HG02885 (cell line): ENCODE data around the gene SH2D2A.
A peak's percentile ranks its signal among the peaks of the same experiment; 100 is the strongest.

Experiments used
- ATAC-seq: cut with Tn5 transposase; IDR thresholded peaks from one replicate; pipeline ENCODE4 v1.9.1; 2021; ENCODE audit warnings: mild to moderate bottlenecking; ENCODE audit not compliant: unreplicated experiment, poor library complexity

SH2D2A gene

GRCh38 chr1:156828400-156829124 lies 11.9 kb upstream of the SH2D2A start:
- no peak for ATAC-seq

GRCh38 chr1:156826630-156827029 lies 10.0 kb upstream of the SH2D2A start:
- ATAC-seq = no peak

GRCh38 chr1:156823210-156823790 lies 6.7 kb upstream of the SH2D2A start:
- ATAC-seq = no peak

- ATAC-seq = no peak
Observed at GRCh38 chr1:156822680-156823079, 6.0 kb upstream of the SH2D2A start.

- no peak for ATAC-seq
Observed at GRCh38 chr1:156821801-156822200, 5.2 kb upstream of the SH2D2A start.

- no peak for ATAC-seq
Observed at GRCh38 chr1:156815961-156816422, 656 bp downstream of the SH2D2A start.

- no peak for ATAC-seq
Observed at GRCh38 chr1:156815307-156815826, 1.3 kb downstream of the SH2D2A start.

- ATAC-seq = no peak
Observed at GRCh38 chr1:156814571-156815260, 1.9 kb downstream of the SH2D2A start.

- ATAC-seq = peak; percentile 77
Observed at GRCh38 chr1:156813750-156814570, 2.7 kb downstream of the SH2D2A start.

- ATAC-seq = no peak
Observed at GRCh38 chr1:156813298-156813697, 3.4 kb downstream of the SH2D2A start.

- ATAC-seq = no peak
Observed at GRCh38 chr1:156812293-156812990, 4.2 kb downstream of the SH2D2A start.

GRCh38 chr1:156811168-156811567 lies 5.5 kb downstream of the SH2D2A start:
- no peak for ATAC-seq

GRCh38 chr1:156809711-156810366 lies 6.8 kb downstream of the SH2D2A start:
- ATAC-seq = no peak

GRCh38 chr1:156809281-156809680 lies 7.4 kb downstream of the SH2D2A start:
- ATAC-seq = no peak

- ATAC-seq = no peak
Observed at GRCh38 chr1:156808186-156809030, 8.2 kb downstream of the SH2D2A start.

GRCh38 chr1:156807627-156808026 lies 9.0 kb downstream of the SH2D2A start:
- ATAC-seq = no peak

- no peak for ATAC-seq
Observed at GRCh38 chr1:156806512-156807440, 9.9 kb downstream of the SH2D2A start.
